Panc1 (cell line): ENCODE results near the gene GSG1L. TPM values are rescaled to one million over a fixed set of nuclear protein-coding genes. Genes with fewer than 3 reads are reported as not detected.

Experiments
- ATAC-seq: fragments of 200-7000 bp; cut with Tn5 transposase; 2 replicates; pipeline ENCODE4 v1.9.1; 2020; ENCODE audit warnings: mild to moderate bottlenecking, moderate library complexity
- BruUV-seq: library from RNA; stranded (reverse); fragments of 400-500 nt; replicated peaks from 2 replicates; lab custom pipeline; 2021; lab: Mats Ljungman, UMichigan
- CTCF ChIA-PET: fragments of 300-600 bp; sonication (Branson Sonifier 250); formaldehyde crosslinking; loops from one replicate; lab custom pipeline; 2022; ENCODE audit warnings: antibody characterized with exemption; lab: Charles Lee
- POLR2A ChIA-PET: fragments of 300-600 bp; sonication (Branson Sonifier 250); formaldehyde crosslinking; loops from one replicate; lab custom pipeline; 2022; ENCODE audit warnings: antibody characterized with exemption; lab: Charles Lee
- DNase-seq: peaks from one replicate; pipeline ENCODE4 v3.0.0-alpha.2; 2010; ENCODE audit warnings: low read depth, low spot score
- H3K27ac ChIP-seq: 2 replicates; pipeline ENCODE4 v1.5.1; 2011; ENCODE audit warnings: mild to moderate bottlenecking, low read length, inconsistent platforms
- H3K27me3 ChIP-seq: fragments of 200-500 bp; sonication (Bioruptor generic); 2 replicates; pipeline ENCODE4 v1.6.0; 2014; ENCODE audit warnings: low read length, inconsistent platforms; ENCODE audit not compliant: control insufficient read depth, insufficient read depth
- H3K36me3 ChIP-seq: fragments of 200-500 bp; sonication (Bioruptor generic); 2 replicates; pipeline ENCODE4 v1.5.1; 2014; ENCODE audit warnings: inconsistent platforms, mild to moderate bottlenecking, low read length, moderate library complexity; ENCODE audit not compliant: control insufficient read depth, insufficient read depth
- H3K4me1 ChIP-seq: 2 replicates; pipeline ENCODE4 v1.5.1; 2011; ENCODE audit warnings: inconsistent platforms, mild to moderate bottlenecking, low read length, moderate library complexity; ENCODE audit not compliant: control insufficient read depth, insufficient read depth
- H3K4me3 ChIP-seq, 2 experiments: 2 replicates each; pipeline ENCODE4 v1.5.1; 2011 to 2012; ENCODE audit warnings: low read depth in 2 of 2, low read length in 2 of 2, mild to moderate bottlenecking in 2 of 2, inconsistent platforms in 1 of 2, moderate library complexity in 1 of 2
- H3K9me3 ChIP-seq: fragments of 200-500 bp; sonication (Bioruptor generic); 2 replicates; pipeline ENCODE4 v1.5.1; 2014; ENCODE audit warnings: low read depth, mild to moderate bottlenecking, inconsistent platforms, low read length, moderate library complexity; ENCODE audit not compliant: control insufficient read depth, insufficient read depth
- POLR2AphosphoS5 ChIP-seq: IDR thresholded peaks from 2 replicates; pipeline ENCODE4 v1.6.1; 2012; ENCODE audit warnings: mild to moderate bottlenecking, low read depth, low read length, moderate library complexity
- SIN3A ChIP-seq: IDR thresholded peaks from 2 replicates; pipeline ENCODE4 v1.6.1; 2012; ENCODE audit warnings: low read depth, mild to moderate bottlenecking, low read length, moderate library complexity, borderline replicate concordance; ENCODE audit not compliant: insufficient read depth
- TCF7L2 ChIP-seq: IDR thresholded peaks from 2 replicates; pipeline ENCODE4 v1.6.1; 2011; ENCODE audit warnings: mild to moderate bottlenecking, low read depth, low read length, inconsistent platforms
- in situ Hi-C: cut with HindIII; loops from 2 replicates; pipeline ENCODE4 v1.10.0; 2016; ENCODE audit warnings: low sequenced_read_pairs, low pct_unique_long_range_greater_than_20kb
- intact Hi-C: fragments of 100-400 bp; cut with micrococcal nuclease; formaldehyde crosslinking; loops from one replicate; pipeline ENCODE4 v1.10.0; 2022; ENCODE audit not compliant: unreplicated experiment
- total RNA-seq: library from RNA; stranded (reverse); gene quantifications from one replicate; pipeline ENCODE4 v1.2.1, GENCODE V29; 2021; ENCODE audit not compliant: unreplicated experiment
- TF ChIP-seq, protein P1 (sequence below): fragments of 450-650 bp; IDR thresholded peaks from 2 replicates; pipeline ENCODE4 v1.5.1; 2017; ENCODE audit warnings: mild to moderate bottlenecking
- TF ChIP-seq, protein P2 (sequence below), 2 experiments: IDR thresholded peaks; 2 replicates each; pipeline ENCODE4 v1.6.1; 2011 to 2012; ENCODE audit warnings: low read depth in 2 of 2, control low read depth in 1 of 2, low read length in 1 of 2, mild to moderate bottlenecking in 1 of 2, moderate library complexity in 1 of 2; ENCODE audit not compliant: insufficient read depth in 1 of 2

Gene GSG1L
- total RNA-seq, 1 experiment from 2014 or later = 0.08 TPM

DNA sequence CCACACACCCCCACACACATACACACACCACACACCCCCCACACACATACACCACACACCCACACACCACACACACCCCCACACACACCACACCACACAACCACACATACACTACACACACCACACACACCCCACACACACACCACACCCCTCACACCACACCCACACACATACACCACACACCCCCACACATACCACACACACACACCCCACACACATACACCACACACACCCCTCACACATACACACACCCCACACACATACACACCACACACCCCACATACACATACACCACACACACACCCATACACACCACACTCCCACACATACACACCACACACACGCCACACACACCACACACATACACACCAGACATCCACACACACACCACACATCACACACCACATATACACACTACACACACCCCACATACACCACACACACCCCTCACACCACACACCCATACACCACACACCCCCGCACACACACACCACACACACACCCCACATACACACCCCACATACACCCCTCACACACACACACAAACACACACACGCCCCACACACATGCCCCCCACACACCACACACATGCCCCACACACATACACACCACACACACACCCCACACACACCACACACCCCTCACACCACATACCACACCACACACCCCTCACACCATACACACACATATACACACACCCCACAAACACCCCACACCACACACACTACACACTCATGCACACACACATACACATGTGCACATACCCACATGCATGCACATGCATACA is 25.9 kb upstream of the GSG1L start:
- no peak overlapping the region for H3K4me3 ChIP-seq
- DNase-seq = no peak
- TF ChIP-seq POLR2AphosphoS5 = no peak
- TF ChIP-seq, protein P1, sequence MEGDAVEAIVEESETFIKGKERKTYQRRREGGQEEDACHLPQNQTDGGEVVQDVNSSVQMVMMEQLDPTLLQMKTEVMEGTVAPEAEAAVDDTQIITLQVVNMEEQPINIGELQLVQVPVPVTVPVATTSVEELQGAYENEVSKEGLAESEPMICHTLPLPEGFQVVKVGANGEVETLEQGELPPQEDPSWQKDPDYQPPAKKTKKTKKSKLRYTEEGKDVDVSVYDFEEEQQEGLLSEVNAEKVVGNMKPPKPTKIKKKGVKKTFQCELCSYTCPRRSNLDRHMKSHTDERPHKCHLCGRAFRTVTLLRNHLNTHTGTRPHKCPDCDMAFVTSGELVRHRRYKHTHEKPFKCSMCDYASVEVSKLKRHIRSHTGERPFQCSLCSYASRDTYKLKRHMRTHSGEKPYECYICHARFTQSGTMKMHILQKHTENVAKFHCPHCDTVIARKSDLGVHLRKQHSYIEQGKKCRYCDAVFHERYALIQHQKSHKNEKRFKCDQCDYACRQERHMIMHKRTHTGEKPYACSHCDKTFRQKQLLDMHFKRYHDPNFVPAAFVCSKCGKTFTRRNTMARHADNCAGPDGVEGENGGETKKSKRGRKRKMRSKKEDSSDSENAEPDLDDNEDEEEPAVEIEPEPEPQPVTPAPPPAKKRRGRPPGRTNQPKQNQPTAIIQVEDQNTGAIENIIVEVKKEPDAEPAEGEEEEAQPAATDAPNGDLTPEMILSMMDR = no peak
- no peak for TF ChIP-seq TCF7L2
- TF ChIP-seq, protein P2, sequence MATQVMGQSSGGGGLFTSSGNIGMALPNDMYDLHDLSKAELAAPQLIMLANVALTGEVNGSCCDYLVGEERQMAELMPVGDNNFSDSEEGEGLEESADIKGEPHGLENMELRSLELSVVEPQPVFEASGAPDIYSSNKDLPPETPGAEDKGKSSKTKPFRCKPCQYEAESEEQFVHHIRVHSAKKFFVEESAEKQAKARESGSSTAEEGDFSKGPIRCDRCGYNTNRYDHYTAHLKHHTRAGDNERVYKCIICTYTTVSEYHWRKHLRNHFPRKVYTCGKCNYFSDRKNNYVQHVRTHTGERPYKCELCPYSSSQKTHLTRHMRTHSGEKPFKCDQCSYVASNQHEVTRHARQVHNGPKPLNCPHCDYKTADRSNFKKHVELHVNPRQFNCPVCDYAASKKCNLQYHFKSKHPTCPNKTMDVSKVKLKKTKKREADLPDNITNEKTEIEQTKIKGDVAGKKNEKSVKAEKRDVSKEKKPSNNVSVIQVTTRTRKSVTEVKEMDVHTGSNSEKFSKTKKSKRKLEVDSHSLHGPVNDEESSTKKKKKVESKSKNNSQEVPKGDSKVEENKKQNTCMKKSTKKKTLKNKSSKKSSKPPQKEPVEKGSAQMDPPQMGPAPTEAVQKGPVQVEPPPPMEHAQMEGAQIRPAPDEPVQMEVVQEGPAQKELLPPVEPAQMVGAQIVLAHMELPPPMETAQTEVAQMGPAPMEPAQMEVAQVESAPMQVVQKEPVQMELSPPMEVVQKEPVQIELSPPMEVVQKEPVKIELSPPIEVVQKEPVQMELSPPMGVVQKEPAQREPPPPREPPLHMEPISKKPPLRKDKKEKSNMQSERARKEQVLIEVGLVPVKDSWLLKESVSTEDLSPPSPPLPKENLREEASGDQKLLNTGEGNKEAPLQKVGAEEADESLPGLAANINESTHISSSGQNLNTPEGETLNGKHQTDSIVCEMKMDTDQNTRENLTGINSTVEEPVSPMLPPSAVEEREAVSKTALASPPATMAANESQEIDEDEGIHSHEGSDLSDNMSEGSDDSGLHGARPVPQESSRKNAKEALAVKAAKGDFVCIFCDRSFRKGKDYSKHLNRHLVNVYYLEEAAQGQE (IDR thresholded peaks at IDR 0.05; ENCODE audit: insufficient read depth in 1 of 2, low read depth in 2 of 2, low read length in 1 of 2) = no peak
- no peak for TF ChIP-seq SIN3A
- intact Hi-C loops (no loop called here), in situ Hi-C loops (no loop called here)
- H3K27me3 ChIP-seq = no peaks in the 10 kb centered on the region
- no peaks in the 10 kb centered on the region for H3K9me3 ChIP-seq
- ChIA-PET CTCF (no interaction called here), POLR2A (no interaction called here)
- BruUV-seq = no TSS peak
- H3K27ac ChIP-seq = no peak overlapping the region
- ATAC-seq = no peak
- H3K4me1 ChIP-seq = no peaks in the 10 kb centered on the region
- no peaks in the 10 kb centered on the region for H3K36me3 ChIP-seq

DNA sequence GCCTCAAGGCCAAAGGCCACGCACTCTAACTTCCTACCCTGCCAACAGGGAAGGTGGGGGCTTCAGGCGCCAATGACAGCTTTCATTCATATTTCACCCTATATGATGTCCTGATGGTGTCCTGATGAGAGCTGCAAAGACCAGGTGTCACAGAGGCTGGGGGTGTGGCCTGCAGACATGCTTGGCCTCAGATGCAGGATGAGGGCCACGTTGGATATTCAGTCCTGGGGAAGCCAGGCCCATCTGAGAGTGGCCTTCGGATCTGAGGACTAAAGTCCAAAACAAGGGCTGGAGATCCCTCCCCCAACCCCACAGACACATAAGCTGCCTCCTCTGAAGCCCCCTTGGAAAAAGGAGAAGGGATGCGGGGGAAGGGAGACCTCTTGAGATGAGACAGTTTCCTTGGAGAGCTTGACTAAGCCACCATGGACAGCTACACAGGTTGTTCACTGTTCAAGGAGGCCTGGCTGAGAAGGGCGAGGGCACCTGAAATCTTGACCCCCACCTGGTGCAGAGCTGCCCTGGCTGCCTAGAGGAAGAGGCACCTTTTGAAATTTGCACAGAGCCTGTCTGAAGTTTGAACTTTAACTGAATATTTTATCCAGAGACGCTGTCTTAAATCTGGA is 24.3 kb upstream of the GSG1L start:
- ATAC-seq (no peak; the same call in 1 of the 2 replicates), DNase-seq (no peak)
- TF ChIP-seq, protein P2 (IDR thresholded peaks at IDR 0.05; ENCODE audit: insufficient read depth in 1 of 2, low read depth in 2 of 2, low read length in 1 of 2) = peak; percentile 84 to 87
- TF ChIP-seq, protein P1 = no peak
- TF ChIP-seq SIN3A (no peak), POLR2AphosphoS5 (no peak), TCF7L2 (no peak)
- H3K27ac ChIP-seq = no peak overlapping the region
- no peaks in the 10 kb centered on the region for H3K36me3 ChIP-seq
- no TSS peak for BruUV-seq
- H3K27me3 ChIP-seq = no peaks in the 10 kb centered on the region
- in situ Hi-C loops (no loop called here), intact Hi-C loops (no loop called here)
- H3K4me3 ChIP-seq = no peak overlapping the region
- ChIA-PET POLR2A (no interaction called here), CTCF (interaction anchor here (0.7 kb wide), 1 partner anchor 26 kb away, joined by 6 read pairs; no protein-coding TSS in a partner anchor)
- H3K9me3 ChIP-seq = no peaks in the 10 kb centered on the region
- H3K4me1 ChIP-seq = no peaks in the 10 kb centered on the region
